Osteoblast (primary cell): ENCODE measurements around the gene SMIM45.
A peak's percentile ranks its signal among the peaks of the same experiment; 100 is the strongest.

Source experiments
- DNase-seq: peaks from one replicate; pipeline ENCODE4 v3.0.0; 2011; ENCODE audit warnings: low spot score, mixed read lengths; ENCODE audit not compliant: insufficient read length; ENCODE audit errors: missing footprints
- H2AFZ ChIP-seq: 2 replicates; pipeline ENCODE4 v1.6.0; 2011; ENCODE audit warnings: mild to moderate bottlenecking, low read length
- H3K27ac ChIP-seq: 2 replicates; pipeline ENCODE4 v1.5.1; 2011; ENCODE audit warnings: mild to moderate bottlenecking, low read depth, low read length, moderate library complexity
- H3K27me3 ChIP-seq: 2 replicates; pipeline ENCODE4 v1.6.0; 2012; ENCODE audit warnings: mild to moderate bottlenecking, control low read depth, inconsistent platforms, low read length, moderate library complexity; ENCODE audit not compliant: insufficient read depth
- H3K36me3 ChIP-seq: 2 replicates; pipeline ENCODE4 v1.5.1; 2011; ENCODE audit warnings: mild to moderate bottlenecking, low read length, control low read depth, moderate library complexity; ENCODE audit not compliant: insufficient read depth
- H3K4me1 ChIP-seq: 2 replicates; pipeline ENCODE4 v1.5.1; 2011; ENCODE audit warnings: mild to moderate bottlenecking, low read length, control low read depth, moderate library complexity; ENCODE audit not compliant: insufficient read depth
- H3K4me2 ChIP-seq: 2 replicates; pipeline ENCODE4 v1.6.0; 2011; ENCODE audit warnings: mild to moderate bottlenecking, low read length; ENCODE audit not compliant: insufficient read depth
- H3K4me3 ChIP-seq: fragments of 200-600 bp; sonication (generic); 3 replicates; pipeline ENCODE4 v1.5.1; 2012; ENCODE audit warnings: mild to moderate bottlenecking, low read length, inconsistent platforms; ENCODE audit not compliant: insufficient read depth
- H3K79me2 ChIP-seq: 2 replicates; pipeline ENCODE4 v1.6.0; 2012; ENCODE audit warnings: mild to moderate bottlenecking, low read length, control low read depth, inconsistent platforms; ENCODE audit not compliant: insufficient read depth
- H3K9me3 ChIP-seq: 2 replicates; pipeline ENCODE4 v1.5.1; 2011; ENCODE audit warnings: low read depth, low read length, control low read depth
- H4K20me1 ChIP-seq: 2 replicates; pipeline ENCODE4 v1.6.0; 2012; ENCODE audit warnings: mild to moderate bottlenecking, low read length, control low read depth; ENCODE audit not compliant: insufficient read depth
- CTCF ChIP-seq: IDR thresholded peaks from 2 replicates; pipeline ENCODE4 v1.5.1; 2011; ENCODE audit warnings: mild to moderate bottlenecking, low read depth, low read length, moderate library complexity; ENCODE audit errors: extremely low read depth

SMIM45 gene

DNA sequence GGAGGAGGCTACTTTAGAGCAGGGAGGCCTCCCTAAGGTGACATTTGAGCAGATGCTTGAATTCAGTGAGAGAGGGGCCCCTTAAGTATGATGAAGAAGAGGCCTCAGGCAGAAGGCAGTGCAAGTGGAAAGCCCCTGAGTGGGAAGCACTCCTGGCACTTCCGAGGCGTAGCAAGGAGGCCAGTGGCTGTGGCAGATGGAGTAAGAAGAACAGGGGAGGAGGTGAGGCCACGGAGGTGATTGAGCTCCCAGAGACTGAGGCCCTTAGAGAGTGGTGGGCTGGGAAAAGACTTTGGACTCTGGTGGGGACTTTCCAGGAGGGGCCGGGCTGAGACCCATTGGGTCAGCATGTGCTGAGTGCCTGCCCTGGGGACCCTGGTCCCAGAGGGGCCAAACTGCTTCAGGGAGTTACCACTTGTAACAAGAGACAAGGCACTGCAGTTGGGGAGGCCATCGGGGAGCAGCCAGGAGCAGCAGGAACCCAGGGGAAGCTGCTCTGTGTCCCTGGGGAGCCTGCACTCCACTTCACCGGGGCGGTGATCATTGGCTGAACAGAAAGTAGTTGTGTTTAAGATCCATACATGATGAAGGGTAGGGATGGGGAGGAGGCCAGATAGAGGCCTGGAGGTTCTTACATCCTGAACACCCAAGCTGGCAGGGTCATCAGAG is 2.5 kb upstream of the SMIM45 start:
- Histone ChIP-seq H3K27ac (no peak overlapping the region), H3K4me1 (peaks cover 11% of the 10 kb centered on the region), H2AFZ (no peak overlapping the region), H3K36me3 (no peaks in the 10 kb centered on the region), H3K9me3 (no peaks in the 10 kb centered on the region), H4K20me1 (no peaks in the 10 kb centered on the region), H3K4me3 (no peak overlapping the region), H3K4me2 (no peak overlapping the region), H3K79me2 (peaks cover 9% of the 10 kb centered on the region), H3K27me3 (no peaks in the 10 kb centered on the region)
- no peak for TF ChIP-seq CTCF
- DNase-seq, result no peak

GRCh38 chr22:41952713-41953112 is 763 bp downstream of the SMIM45 start:
- Histone ChIP-seq H3K4me2 (no peak overlapping the region), H3K27ac (no peak overlapping the region), H3K4me1 (no peaks in the 10 kb centered on the region), H4K20me1 (no peaks in the 10 kb centered on the region), H3K9me3 (no peaks in the 10 kb centered on the region), H3K79me2 (no peaks in the 10 kb centered on the region), H3K36me3 (no peaks in the 10 kb centered on the region), H3K4me3 (no peak overlapping the region), H3K27me3 (no peaks in the 10 kb centered on the region), H2AFZ (no peak overlapping the region)
- TF ChIP-seq CTCF, result no peak
- no peak for DNase-seq

- Histone ChIP-seq H3K79me2 (no peaks in the 10 kb centered on the region), H3K9me3 (no peaks in the 10 kb centered on the region), H4K20me1 (no peaks in the 10 kb centered on the region), H3K36me3 (no peaks in the 10 kb centered on the region), H3K27ac (no peak overlapping the region), H3K4me2 (peak overlapping the region; percentile 68), H2AFZ (peak overlapping the region; percentile 80), H3K27me3 (no peaks in the 10 kb centered on the region), H3K4me1 (no peaks in the 10 kb centered on the region), H3K4me3 (no peak overlapping the region)
- TF ChIP-seq CTCF, result no peak
- DNase-seq, result peak; percentile 44
Measured at GRCh38 chr22:41957941-41958556, 6.1 kb downstream of the SMIM45 start.

- H3K36me3 ChIP-seq, result no peaks in the 10 kb centered on the region
- H3K4me1 ChIP-seq, result no peaks in the 10 kb centered on the region
- no peak overlapping the region for H3K4me2 ChIP-seq
- peak; percentile 64 for DNase-seq
- H3K4me3 ChIP-seq, result no peak overlapping the region
- no peak overlapping the region for H3K27ac ChIP-seq
- no peak for TF ChIP-seq CTCF
- no peak overlapping the region for H2AFZ ChIP-seq
- H3K27me3 ChIP-seq, result no peaks in the 10 kb centered on the region
- H4K20me1 ChIP-seq, result no peaks in the 10 kb centered on the region
- H3K79me2 ChIP-seq, result no peaks in the 10 kb centered on the region
- no peaks in the 10 kb centered on the region for H3K9me3 ChIP-seq
Measured at GRCh38 chr22:41963453-41964111, 11.6 kb downstream of the SMIM45 start.
